Body of pancreas (tissue), 4 donors: ENCODE data around the gene EYA3.

Experiments
- CTCF ChIP-seq, 7 experiments: fragments of 450-650 bp in 4 of 7; fragments of 200-600 bp in 3 of 7; sonication (generic) in 3 of 7; IDR thresholded peaks; one replicate each; pipeline ENCODE4 v1.5.1; 2016 to 2019; ENCODE audit warnings: antibody characterized with exemption in 7 of 7
- POLR2A ChIP-seq, 3 donors: fragments of 450-650 bp; IDR thresholded peaks; one replicate each; pipeline ENCODE4 v1.6.1; 2016; ENCODE audit warnings: antibody characterized with exemption in 3 of 3, mild to moderate bottlenecking in 2 of 3

GRCh38 chr1:28037206-28037605 lies 51.2 kb downstream of the EYA3 start:
- no peak for TF ChIP-seq POLR2A (IDR thresholded peaks at IDR 0.05)
- TF ChIP-seq CTCF (IDR thresholded peaks at IDR 0.05) = no peak
